ENCODE measurements around the gene S100A13. TPM values are rescaled to one million over a fixed set of nuclear protein-coding genes. Genes with fewer than 3 reads are reported as not detected.
A peak's percentile ranks its signal among the peaks of the same experiment; 100 is the strongest.
"Not testable (repeated sequence)": the region's sequence is repeated elsewhere in the genome, so short reads cannot be mapped to it uniquely, and the experiment has no call there.

S100A13 gene
- 16.2 and 17.6 TPM in 2 replicates for total RNA-seq

- H3K27me3 Mint-ChIP-seq: no peaks in the 10 kb centered on the region
- H3K36me3 Mint-ChIP-seq (ENCODE audit: low read depth): no peaks in the 10 kb centered on the region
- CTCF ChIA-PET: interaction anchor here (1.1 to 3.8 kb wide), 8 partner anchors 10 to 117 kb away, joined by 3 to 38 read pairs (median 4); partner anchors contain the start of gene S100A6
- no peaks in the 10 kb centered on the region for H3K9me3 Mint-ChIP-seq
- POLR2A ChIA-PET: interaction anchor here (0.6 to 5.5 kb wide), 4 partner anchors 18 to 363 kb away, joined by 3 to 27 read pairs (median 6); partner anchors contain the start of gene RPS27
- DNase-seq: no peak
- TF ChIP-seq, protein P1, sequence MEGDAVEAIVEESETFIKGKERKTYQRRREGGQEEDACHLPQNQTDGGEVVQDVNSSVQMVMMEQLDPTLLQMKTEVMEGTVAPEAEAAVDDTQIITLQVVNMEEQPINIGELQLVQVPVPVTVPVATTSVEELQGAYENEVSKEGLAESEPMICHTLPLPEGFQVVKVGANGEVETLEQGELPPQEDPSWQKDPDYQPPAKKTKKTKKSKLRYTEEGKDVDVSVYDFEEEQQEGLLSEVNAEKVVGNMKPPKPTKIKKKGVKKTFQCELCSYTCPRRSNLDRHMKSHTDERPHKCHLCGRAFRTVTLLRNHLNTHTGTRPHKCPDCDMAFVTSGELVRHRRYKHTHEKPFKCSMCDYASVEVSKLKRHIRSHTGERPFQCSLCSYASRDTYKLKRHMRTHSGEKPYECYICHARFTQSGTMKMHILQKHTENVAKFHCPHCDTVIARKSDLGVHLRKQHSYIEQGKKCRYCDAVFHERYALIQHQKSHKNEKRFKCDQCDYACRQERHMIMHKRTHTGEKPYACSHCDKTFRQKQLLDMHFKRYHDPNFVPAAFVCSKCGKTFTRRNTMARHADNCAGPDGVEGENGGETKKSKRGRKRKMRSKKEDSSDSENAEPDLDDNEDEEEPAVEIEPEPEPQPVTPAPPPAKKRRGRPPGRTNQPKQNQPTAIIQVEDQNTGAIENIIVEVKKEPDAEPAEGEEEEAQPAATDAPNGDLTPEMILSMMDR (IDR thresholded peaks at IDR 0.05): no peak
- ATAC-seq (ENCODE audit: low read depth): peak; percentile 56
- peak within 1 kb of the TSS; percentile 60 for H3K4me3 Mint-ChIP-seq
- no peak within 1 kb of the TSS for H3K27ac Mint-ChIP-seq
- peaks cover 32% of the 10 kb centered on the region for H3K4me1 Mint-ChIP-seq
- intact Hi-C loops (cut with micrococcal nuclease): loop anchor here (2.0 kb wide), 1 partner anchor 54 kb away; no protein-coding TSS in a partner anchor
These were observed at the start of gene S100A13 for GRCh38 chr1:153626904-153627714. S100A13 (minus strand) TSS chr1:153627505; CDS start chr1:153626472, 1,033 bp downstream.

DNA sequence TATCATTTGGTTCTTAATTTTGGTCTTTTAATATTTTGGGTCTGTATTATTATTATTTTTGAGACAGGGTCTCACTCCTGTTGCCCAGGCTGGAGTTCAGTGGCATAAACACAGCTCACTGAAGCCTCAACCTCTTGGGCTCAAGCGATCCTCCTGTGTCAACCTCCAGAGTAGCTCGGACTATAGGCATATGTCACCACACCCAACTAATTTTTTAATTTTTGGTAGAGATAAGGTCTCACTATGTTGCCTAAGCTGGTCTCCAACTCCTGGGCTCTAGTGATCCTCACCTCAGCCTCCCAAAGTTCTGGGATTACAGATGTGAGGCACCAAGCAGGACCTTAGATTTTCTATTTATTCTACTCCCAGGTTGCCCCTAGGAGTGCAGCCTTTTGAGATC, 46.2 kb upstream of the S100A13 start:
- H3K27ac Mint-ChIP-seq: peak overlapping the region; percentile 60
- intact Hi-C loops (cut with micrococcal nuclease): loop anchor here (5.0 kb wide), 2 partner anchors 141 to 249 kb away; partner anchors contain the start of gene GATAD2B
- DNase-seq (no peak), ATAC-seq (ENCODE audit: low read depth) (no peak)
- TF ChIP-seq, protein P1 (IDR thresholded peaks at IDR 0.05): no peak
- peaks cover 11% of the 10 kb centered on the region for H3K27me3 Mint-ChIP-seq
- peaks cover 17% of the 10 kb centered on the region for H3K36me3 Mint-ChIP-seq (ENCODE audit: low read depth)
- H3K9me3 Mint-ChIP-seq: no peaks in the 10 kb centered on the region
- peaks cover 28% of the 10 kb centered on the region for H3K4me1 Mint-ChIP-seq
- ChIA-PET POLR2A (interaction anchor here (0.7 to 1.4 kb wide), 3 partner anchors 40 to 69 kb away, joined by 3 to 5 read pairs (median 4); partner anchors contain the start of genes CHTOP and INTS3), CTCF (interaction anchor here (0.8 kb wide), 1 partner anchor 77 kb away, joined by 3 read pairs; no protein-coding TSS in a partner anchor)
- peak overlapping the region; percentile 12 for H3K4me3 Mint-ChIP-seq

- not testable (repeated sequence) for H3K4me3 Mint-ChIP-seq, H3K27me3 Mint-ChIP-seq, H3K9me3 Mint-ChIP-seq, H3K27ac Mint-ChIP-seq
- Mint-ChIP-seq H3K4me1 (peaks cover 28% of the 10 kb centered on the region), H3K36me3 (ENCODE audit: low read depth) (peaks cover 34% of the 10 kb centered on the region)
- ATAC-seq (ENCODE audit: low read depth) (peak; percentile 32), DNase-seq (peak; percentile 46)
- ChIA-PET CTCF (interaction anchor here (0.6 to 2.6 kb wide), 9 partner anchors 30 to 1387 kb away, joined by 3 to 16 read pairs (median 3); partner anchors contain the start of gene RAB13), POLR2A (interaction anchor here (0.6 to 3.6 kb wide), 17 partner anchors 11 to 420 kb away, joined by 3 to 34 read pairs (median 5); partner anchors contain the start of genes CHTOP, DENND4B, INTS3 and RPS27)
- intact Hi-C loops (cut with micrococcal nuclease): loop anchor here (1.0 to 5.0 kb wide), 15 partner anchors 13 to 601 kb away; partner anchors contain the start of genes CHTOP, GATAD2B, HAX1 and RPS27
These were observed 44.5 kb upstream of the S100A13 start for GRCh38 chr1:153671628-153672353.

- ChIA-PET POLR2A (interaction anchor here (0.5 to 3.6 kb wide), 15 partner anchors 10 to 1378 kb away, joined by 3 to 34 read pairs (median 6); partner anchors contain the start of genes CHTOP, INTS3, RPS27 and SNAPIN), CTCF (interaction anchor here (0.6 to 2.6 kb wide), 5 partner anchors 64 to 316 kb away, joined by 3 to 16 read pairs (median 3); partner anchors contain the start of gene RAB13)
- H3K27me3 Mint-ChIP-seq: no peaks in the 10 kb centered on the region
- ATAC-seq (ENCODE audit: low read depth): peak; percentile 83
- H3K9me3 Mint-ChIP-seq: no peaks in the 10 kb centered on the region
- TF ChIP-seq, protein P1 (IDR thresholded peaks at IDR 0.05): no peak
- intact Hi-C loops (cut with micrococcal nuclease): loop anchor here (1.0 to 5.0 kb wide), 15 partner anchors 13 to 601 kb away; partner anchors contain the start of genes CHTOP, GATAD2B, HAX1 and RPS27
- H3K4me3 Mint-ChIP-seq: no peak within 1 kb of the TSS
- peak; percentile 85 for DNase-seq
- no peak within 1 kb of the TSS for H3K27ac Mint-ChIP-seq
- peaks cover 41% of the 10 kb centered on the region for H3K36me3 Mint-ChIP-seq (ENCODE audit: low read depth)
- peaks cover 28% of the 10 kb centered on the region for H3K4me1 Mint-ChIP-seq
These were observed 43.7 kb upstream of the S100A13 start, which contains the start of gene ILF2 for GRCh38 chr1:153670859-153671627. ILF2 (minus strand) TSS chr1:153670993; CDS start chr1:153670922, 71 bp downstream.
